Caco-2 (cell line): Measurements from ENCODE around the gene PJVK. TPM values are rescaled to one million over a fixed set of nuclear protein-coding genes. Genes with fewer than 3 reads are reported as not detected.

ENCODE experiments used
- BruUV-seq: library from RNA; stranded (reverse); fragments of 400-500 nt; replicated peaks from 2 replicates; lab custom pipeline; 2021; lab: Mats Ljungman, UMichigan
- CTCF ChIA-PET: fragments of 300-600 bp; sonication (Branson Sonifier 250); formaldehyde crosslinking; loops from one replicate; lab custom pipeline; 2022; ENCODE audit warnings: antibody characterized with exemption; lab: Charles Lee
- POLR2A ChIA-PET: fragments of 300-600 bp; sonication (Branson Sonifier 250); formaldehyde crosslinking; loops from one replicate; lab custom pipeline; 2022; ENCODE audit warnings: antibody characterized with exemption; lab: Charles Lee
- DNase-seq, 2 experiments: peaks; one replicate each; pipeline versions ENCODE4 v3.0.0 to v3.0.0-alpha.2; 2020 to 2022
- H3K27me3 ChIP-seq: replicated peaks from 2 replicates; pipeline ENCODE4 v1.6.0; 2011; ENCODE audit warnings: low read length; ENCODE audit not compliant: control insufficient read depth, insufficient read depth
- H3K36me3 ChIP-seq: 2 replicates; pipeline ENCODE4 v1.5.1; 2011; ENCODE audit warnings: low read length; ENCODE audit not compliant: control insufficient read depth, insufficient read depth
- H3K4me1 ChIP-seq: fragments of 250-450 bp; sonication (Bioruptor Pico); 2 replicates; pipeline ENCODE4 v1.5.1; 2020; ENCODE audit warnings: mild to moderate bottlenecking
- H3K4me3 ChIP-seq: 2 replicates; pipeline ENCODE4 v1.5.1; 2011; ENCODE audit warnings: low read depth, mild to moderate bottlenecking, control low read depth, low read length
- H3K9me3 ChIP-seq: fragments of 250-450 bp; sonication (Bioruptor Pico); 2 replicates; pipeline ENCODE4 v1.5.1; 2020; ENCODE audit warnings: mild to moderate bottlenecking, moderate library complexity
- H3K27ac Mint-ChIP-seq: one replicate; pipeline ENCODE4 v1.8.0; 2022; ENCODE audit warnings: mixed read lengths; ENCODE audit not compliant: unreplicated experiment
- H3K27me3 Mint-ChIP-seq: one replicate; pipeline ENCODE4 v1.8.0; 2022; ENCODE audit warnings: mixed read lengths; ENCODE audit not compliant: insufficient read depth, unreplicated experiment
- H3K36me3 Mint-ChIP-seq: one replicate; pipeline ENCODE4 v1.8.0; 2022; ENCODE audit warnings: mild to moderate bottlenecking, mixed read lengths; ENCODE audit not compliant: insufficient read depth, unreplicated experiment
- H3K4me1 Mint-ChIP-seq: one replicate; pipeline ENCODE4 v1.8.0; 2022; ENCODE audit warnings: low read depth, mixed read lengths; ENCODE audit not compliant: unreplicated experiment
- H3K4me3 Mint-ChIP-seq: one replicate; pipeline ENCODE4 v1.8.0; 2022; ENCODE audit warnings: mild to moderate bottlenecking, moderate library complexity, mixed read lengths; ENCODE audit not compliant: unreplicated experiment
- H3K9me3 Mint-ChIP-seq: one replicate; pipeline ENCODE4 v1.8.0; 2022; ENCODE audit warnings: mixed read lengths; ENCODE audit not compliant: unreplicated experiment
- intact Hi-C: fragments of 100-400 bp; cut with micrococcal nuclease; formaldehyde crosslinking; loops from one replicate; pipeline ENCODE4 v1.10.0; 2022; ENCODE audit not compliant: unreplicated experiment
- total RNA-seq: library from RNA; stranded (reverse); gene quantifications from 2 replicates; pipeline ENCODE4 v1.2.3, GENCODE V29; 2022
- TF ChIP-seq, protein P1 (sequence below), 2 experiments: fragments of 200-600 bp in 1 of 2; IDR thresholded peaks; 1 replicate in 1 of 2; 2 replicates in 1 of 2; pipeline versions ENCODE4 v1.5.1 to v1.8.0; 2011 to 2022; ENCODE audit warnings: antibody characterized with exemption in 1 of 2, control low read depth in 1 of 2, inconsistent platforms in 1 of 2, low read depth in 1 of 2, low read length in 1 of 2, mild to moderate bottlenecking in 1 of 2, moderate library complexity in 1 of 2; ENCODE audit not compliant: insufficient read depth in 1 of 2, severe bottlenecking in 1 of 2, unreplicated experiment in 1 of 2

The PJVK gene
- total RNA-seq, 1 experiment from 2014 or later, result 2.9 TPM

DNA sequence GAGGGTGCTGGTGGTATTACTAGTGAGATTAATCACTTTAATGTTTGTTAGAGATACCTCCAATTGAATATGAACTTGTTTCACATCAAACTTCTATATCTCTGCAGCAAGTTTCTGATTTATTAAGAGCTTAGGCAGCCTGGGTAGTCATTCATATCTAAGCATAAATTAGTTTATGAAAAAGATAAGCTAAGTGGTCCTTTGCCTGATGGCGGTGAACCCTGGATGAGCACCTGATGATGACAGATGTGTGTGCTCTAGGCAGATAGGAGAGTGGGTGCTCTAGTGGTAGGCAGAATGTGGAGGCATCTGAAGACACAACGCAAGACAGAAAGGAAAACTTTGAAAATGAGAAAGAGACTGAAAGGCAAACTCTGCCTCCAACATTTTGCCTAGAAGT lies 22.2 kb downstream of the PJVK start:
- no TSS peak for BruUV-seq
- Mint-ChIP-seq H3K4me3 (no peak overlapping the region), H3K4me1 (no peaks in the 10 kb centered on the region), H3K27me3 (no peaks in the 10 kb centered on the region), H3K27ac (no peak overlapping the region), H3K36me3 (peaks cover 3% of the 10 kb centered on the region), H3K9me3 (no peaks in the 10 kb centered on the region)
- no peaks in the 10 kb centered on the region for H3K9me3 ChIP-seq
- H3K36me3 ChIP-seq, result no peaks in the 10 kb centered on the region
- H3K4me1 ChIP-seq, result 0 out of 2 replicates have a peak, but pooled peaks cover 3% of the 10 kb centered on the region
- intact Hi-C loops, result no loop called here
- CTCF ChIA-PET, result no interaction called here
- no peak for DNase-seq
- TF ChIP-seq, protein P1, sequence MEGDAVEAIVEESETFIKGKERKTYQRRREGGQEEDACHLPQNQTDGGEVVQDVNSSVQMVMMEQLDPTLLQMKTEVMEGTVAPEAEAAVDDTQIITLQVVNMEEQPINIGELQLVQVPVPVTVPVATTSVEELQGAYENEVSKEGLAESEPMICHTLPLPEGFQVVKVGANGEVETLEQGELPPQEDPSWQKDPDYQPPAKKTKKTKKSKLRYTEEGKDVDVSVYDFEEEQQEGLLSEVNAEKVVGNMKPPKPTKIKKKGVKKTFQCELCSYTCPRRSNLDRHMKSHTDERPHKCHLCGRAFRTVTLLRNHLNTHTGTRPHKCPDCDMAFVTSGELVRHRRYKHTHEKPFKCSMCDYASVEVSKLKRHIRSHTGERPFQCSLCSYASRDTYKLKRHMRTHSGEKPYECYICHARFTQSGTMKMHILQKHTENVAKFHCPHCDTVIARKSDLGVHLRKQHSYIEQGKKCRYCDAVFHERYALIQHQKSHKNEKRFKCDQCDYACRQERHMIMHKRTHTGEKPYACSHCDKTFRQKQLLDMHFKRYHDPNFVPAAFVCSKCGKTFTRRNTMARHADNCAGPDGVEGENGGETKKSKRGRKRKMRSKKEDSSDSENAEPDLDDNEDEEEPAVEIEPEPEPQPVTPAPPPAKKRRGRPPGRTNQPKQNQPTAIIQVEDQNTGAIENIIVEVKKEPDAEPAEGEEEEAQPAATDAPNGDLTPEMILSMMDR (IDR thresholded peaks at IDR 0.05; ENCODE audit: insufficient read depth in 1 of 2, low read depth in 1 of 2, low read length in 1 of 2, severe bottlenecking in 1 of 2, unreplicated experiment in 1 of 2), result no peak
- H3K4me3 ChIP-seq, result no peak overlapping the region
- POLR2A ChIA-PET, result no interaction called here
- no peaks in the 10 kb centered on the region for H3K27me3 ChIP-seq

DNA sequence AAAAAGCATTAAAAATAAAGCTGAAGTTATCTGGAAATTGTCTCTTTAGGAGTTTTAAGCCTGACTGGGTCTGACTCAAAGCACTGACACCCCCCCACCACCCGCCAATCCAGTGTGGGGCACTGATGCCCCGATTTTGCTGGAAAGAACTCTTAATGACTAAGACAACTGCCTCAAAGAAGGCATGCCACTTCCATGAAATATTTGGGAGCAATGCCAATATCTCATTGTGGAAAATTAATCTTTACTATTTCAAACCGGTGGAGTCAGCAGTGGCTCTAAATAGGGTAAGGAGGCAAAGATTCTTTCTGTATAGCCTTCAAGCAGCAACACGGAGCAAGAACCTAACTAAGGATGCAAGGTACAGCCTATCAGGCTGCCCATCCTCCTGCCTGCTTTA lies 22.8 kb downstream of the PJVK start:
- intact Hi-C loops, result no loop called here
- POLR2A ChIA-PET, result no interaction called here
- H3K36me3 ChIP-seq, result no peaks in the 10 kb centered on the region
- no peaks in the 10 kb centered on the region for H3K9me3 ChIP-seq
- no peak for DNase-seq
- Mint-ChIP-seq H3K4me3 (no peak overlapping the region), H3K27me3 (no peaks in the 10 kb centered on the region), H3K9me3 (no peaks in the 10 kb centered on the region), H3K27ac (no peak overlapping the region), H3K4me1 (no peaks in the 10 kb centered on the region), H3K36me3 (peaks cover 9% of the 10 kb centered on the region)
- BruUV-seq, result no TSS peak
- no peak overlapping the region for H3K4me3 ChIP-seq
- no peaks in the 10 kb centered on the region for H3K27me3 ChIP-seq
- TF ChIP-seq, protein P1 (IDR thresholded peaks at IDR 0.05; ENCODE audit: insufficient read depth in 1 of 2, low read depth in 1 of 2, low read length in 1 of 2, severe bottlenecking in 1 of 2, unreplicated experiment in 1 of 2), result no peak
- 0 out of 2 replicates have a peak, but pooled peaks cover 3% of the 10 kb centered on the region for H3K4me1 ChIP-seq
- CTCF ChIA-PET, result no interaction called here

GRCh38 chr2:178474560-178474959 lies 23.4 kb downstream of the PJVK start:
- Mint-ChIP-seq H3K27me3 (no peaks in the 10 kb centered on the region), H3K9me3 (no peaks in the 10 kb centered on the region), H3K27ac (no peak overlapping the region), H3K36me3 (peaks cover 11% of the 10 kb centered on the region), H3K4me3 (no peak overlapping the region), H3K4me1 (no peaks in the 10 kb centered on the region)
- Histone ChIP-seq H3K4me1 (0 out of 2 replicates have a peak, but pooled peaks cover 3% of the 10 kb centered on the region), H3K27me3 (no peaks in the 10 kb centered on the region), H3K9me3 (no peaks in the 10 kb centered on the region), H3K36me3 (no peaks in the 10 kb centered on the region), H3K4me3 (no peak overlapping the region)
- DNase-seq, result no peak
- TF ChIP-seq, protein P1 (IDR thresholded peaks at IDR 0.05; ENCODE audit: insufficient read depth in 1 of 2, low read depth in 1 of 2, low read length in 1 of 2, severe bottlenecking in 1 of 2, unreplicated experiment in 1 of 2), result no peak
- intact Hi-C loops, result no loop called here
- ChIA-PET CTCF (no interaction called here), POLR2A (no interaction called here)
- no TSS peak for BruUV-seq
